HFFc6 (cell line): Measurements from ENCODE around the gene LUZP2. TPM values are rescaled to one million over a fixed set of nuclear protein-coding genes. Genes with fewer than 3 reads are reported as not detected.

Source experiments
- DNase-seq: peaks from one replicate; pipeline ENCODE4 v3.0.0-alpha.2; 2018
- H3K27ac Mint-ChIP-seq: 2 replicates; pipeline ENCODE4 v1.8.0; 2020; ENCODE audit warnings: mild to moderate bottlenecking, mixed read lengths
- H3K27me3 Mint-ChIP-seq: 2 replicates; pipeline ENCODE4 v1.8.0; 2021; ENCODE audit warnings: mild to moderate bottlenecking, moderate library complexity, mixed read lengths; ENCODE audit not compliant: insufficient read depth
- H3K36me3 Mint-ChIP-seq: 2 replicates; pipeline ENCODE4 v1.8.0; 2021; ENCODE audit warnings: low read depth, mixed read lengths
- H3K4me1 Mint-ChIP-seq: 2 replicates; pipeline ENCODE4 v1.8.0; 2020; ENCODE audit warnings: low read depth, mixed read lengths
- H3K4me3 Mint-ChIP-seq: 2 replicates; pipeline ENCODE4 v1.8.0; 2020; ENCODE audit warnings: mild to moderate bottlenecking, moderate library complexity, mixed read lengths
- H3K9me3 Mint-ChIP-seq: 2 replicates; pipeline ENCODE4 v1.8.0; 2020; ENCODE audit warnings: mild to moderate bottlenecking, mixed read lengths
- total RNA-seq, 6 experiments: library from RNA; stranded (reverse); fragmentation: NEBNext Ultra II Directional; extraction: Animal tissue kit (Norgen Biotek cat#: 25700); gene quantifications; 2 replicates in 1 of 6; 3 replicates in 5 of 6; pipeline ENCODE4 v1.2.3, GENCODE V29; 2021
- TF ChIP-seq, protein P1 (sequence below): fragments of 200-600 bp; sonication (generic); IDR thresholded peaks from 2 replicates; pipeline ENCODE4 v1.5.0; 2021; ENCODE audit warnings: antibody characterized with exemption, mild to moderate bottlenecking

Gene LUZP2
- total RNA-seq, 6 experiments from 2014 or later = not detected

DNA sequence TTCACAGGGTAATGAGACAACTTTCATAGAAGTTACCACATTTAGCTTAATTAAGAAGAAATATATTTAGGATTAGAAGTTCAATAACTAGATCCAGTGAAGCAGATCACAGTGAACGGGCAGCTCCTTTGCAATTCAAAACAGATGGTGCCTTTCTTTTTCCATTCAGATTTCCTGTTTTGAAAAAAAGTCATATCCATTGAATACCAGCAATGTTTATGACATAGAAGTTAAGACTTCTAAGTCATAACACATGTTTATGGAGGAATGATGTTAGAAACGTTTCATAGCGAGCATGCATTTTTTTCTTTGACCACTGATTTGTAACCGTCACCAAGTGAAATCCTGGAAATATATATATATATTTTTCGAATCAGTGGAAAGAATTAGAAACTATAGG, 24.7 kb downstream of the LUZP2 start:
- TF ChIP-seq, protein P1, sequence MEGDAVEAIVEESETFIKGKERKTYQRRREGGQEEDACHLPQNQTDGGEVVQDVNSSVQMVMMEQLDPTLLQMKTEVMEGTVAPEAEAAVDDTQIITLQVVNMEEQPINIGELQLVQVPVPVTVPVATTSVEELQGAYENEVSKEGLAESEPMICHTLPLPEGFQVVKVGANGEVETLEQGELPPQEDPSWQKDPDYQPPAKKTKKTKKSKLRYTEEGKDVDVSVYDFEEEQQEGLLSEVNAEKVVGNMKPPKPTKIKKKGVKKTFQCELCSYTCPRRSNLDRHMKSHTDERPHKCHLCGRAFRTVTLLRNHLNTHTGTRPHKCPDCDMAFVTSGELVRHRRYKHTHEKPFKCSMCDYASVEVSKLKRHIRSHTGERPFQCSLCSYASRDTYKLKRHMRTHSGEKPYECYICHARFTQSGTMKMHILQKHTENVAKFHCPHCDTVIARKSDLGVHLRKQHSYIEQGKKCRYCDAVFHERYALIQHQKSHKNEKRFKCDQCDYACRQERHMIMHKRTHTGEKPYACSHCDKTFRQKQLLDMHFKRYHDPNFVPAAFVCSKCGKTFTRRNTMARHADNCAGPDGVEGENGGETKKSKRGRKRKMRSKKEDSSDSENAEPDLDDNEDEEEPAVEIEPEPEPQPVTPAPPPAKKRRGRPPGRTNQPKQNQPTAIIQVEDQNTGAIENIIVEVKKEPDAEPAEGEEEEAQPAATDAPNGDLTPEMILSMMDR = no peak
- no peaks in the 10 kb centered on the region for H3K4me1 Mint-ChIP-seq
- no peaks in the 10 kb centered on the region for H3K9me3 Mint-ChIP-seq
- H3K4me3 Mint-ChIP-seq = no peak overlapping the region
- H3K27ac Mint-ChIP-seq = no peak overlapping the region
- no peak for DNase-seq
- H3K36me3 Mint-ChIP-seq = no peaks in the 10 kb centered on the region
- H3K27me3 Mint-ChIP-seq = no peaks in the 10 kb centered on the region; the same call in 1 of the 2 replicates

DNA sequence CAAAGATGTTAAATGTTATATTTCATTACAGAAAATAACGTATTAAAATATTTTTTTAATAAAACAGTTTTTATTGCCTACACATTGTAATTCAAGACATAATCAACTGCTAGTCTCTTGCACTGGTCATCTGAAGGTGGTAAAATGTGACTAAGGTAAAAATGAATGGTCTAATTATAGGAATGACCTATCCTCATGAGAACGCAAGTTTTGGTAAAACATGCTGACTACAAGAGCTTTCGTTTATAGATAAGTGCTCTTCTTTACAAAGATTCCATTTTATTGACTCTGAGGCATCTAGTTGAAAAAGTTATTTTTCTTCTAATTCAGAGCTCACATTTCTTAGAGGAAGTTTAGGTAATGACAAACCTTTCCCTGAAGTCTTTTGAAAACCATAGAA, 27.3 kb downstream of the LUZP2 start:
- Mint-ChIP-seq H3K4me1 (no peaks in the 10 kb centered on the region), H3K4me3 (no peak overlapping the region), H3K9me3 (no peaks in the 10 kb centered on the region), H3K27me3 (no peaks in the 10 kb centered on the region), H3K36me3 (no peaks in the 10 kb centered on the region), H3K27ac (no peak overlapping the region)
- no peak for DNase-seq
- TF ChIP-seq, protein P1 = no peak

DNA sequence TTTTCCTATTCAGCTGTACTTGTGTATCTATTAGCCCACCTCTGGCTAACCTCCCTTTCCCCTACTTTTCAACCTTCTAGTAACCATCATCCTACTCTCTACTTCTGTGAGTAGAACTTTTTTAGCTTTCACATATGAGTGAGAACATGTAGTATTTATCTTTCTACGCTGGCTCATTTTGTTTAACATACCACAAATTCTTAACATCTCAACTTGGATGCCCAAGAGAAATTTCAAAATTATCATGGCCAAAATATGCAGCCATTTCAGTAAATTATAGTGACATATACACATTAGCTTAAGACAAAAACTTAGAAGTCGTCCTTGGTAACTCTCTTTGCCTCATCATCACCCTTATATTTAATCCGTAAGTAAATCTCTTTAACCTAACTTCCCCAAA, 34.7 kb downstream of the LUZP2 start:
- H3K27me3 Mint-ChIP-seq = no peaks in the 10 kb centered on the region

DNA sequence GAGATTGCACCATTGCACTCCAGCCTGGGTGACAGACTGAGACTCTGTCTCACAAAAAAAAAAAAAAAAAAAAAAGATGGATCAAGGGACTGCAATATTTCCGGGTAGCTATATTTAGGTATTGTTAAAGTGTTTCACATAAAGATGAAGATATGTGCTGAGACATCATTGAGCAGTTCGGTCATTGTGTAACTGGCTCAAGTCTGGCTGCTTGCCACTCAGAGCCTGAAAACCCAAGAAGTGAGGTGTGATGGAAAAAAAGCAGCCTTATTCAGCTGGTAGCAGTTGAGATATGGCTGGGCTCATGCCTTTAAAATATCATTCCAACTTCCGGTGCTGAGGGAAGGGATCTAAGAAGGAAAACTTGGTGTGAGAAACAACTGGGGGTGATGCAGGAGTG, 46.9 kb downstream of the LUZP2 start:
- no peak overlapping the region for H3K4me3 Mint-ChIP-seq
- H3K36me3 Mint-ChIP-seq = peaks cover 3% of the 10 kb centered on the region; the same call in 1 of the 2 replicates
- H3K9me3 Mint-ChIP-seq = peaks cover 23% of the 10 kb centered on the region
- H3K27me3 Mint-ChIP-seq = no peaks in the 10 kb centered on the region
- TF ChIP-seq, protein P1 = no peak
- H3K4me1 Mint-ChIP-seq = no peaks in the 10 kb centered on the region
- no peak overlapping the region for H3K27ac Mint-ChIP-seq
- DNase-seq = no peak

More for the DNA sequence above, 34.7 kb downstream of the LUZP2 start:
- no peak for DNase-seq
- TF ChIP-seq, protein P1 = no peak
- Mint-ChIP-seq H3K27ac (no peak overlapping the region), H3K9me3 (peaks cover 12% of the 10 kb centered on the region), H3K36me3 (no peaks in the 10 kb centered on the region), H3K4me3 (no peak overlapping the region), H3K4me1 (no peaks in the 10 kb centered on the region)

DNA sequence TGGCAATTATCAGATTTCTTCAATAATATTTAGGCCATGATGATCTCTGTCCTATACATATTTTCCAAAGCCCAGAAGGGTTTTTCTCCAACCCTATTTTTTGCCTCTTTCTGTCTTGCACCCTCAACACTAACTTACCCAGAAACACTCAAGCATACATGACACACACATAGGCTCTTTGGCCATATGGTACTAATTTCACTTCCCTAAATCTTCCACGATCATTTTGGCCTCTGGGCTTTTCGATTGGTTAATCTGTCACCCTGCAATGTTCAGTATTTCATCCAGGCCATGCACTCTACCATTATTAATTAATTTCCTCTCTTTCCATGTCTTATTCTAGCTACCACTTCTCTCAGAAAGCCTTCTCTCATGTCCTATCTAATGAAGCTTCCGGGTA, 59.8 kb downstream of the LUZP2 start:
- TF ChIP-seq, protein P1 = no peak
- no peak overlapping the region for H3K4me3 Mint-ChIP-seq
- no peak for DNase-seq
- no peaks in the 10 kb centered on the region for H3K36me3 Mint-ChIP-seq
- H3K9me3 Mint-ChIP-seq = no peaks in the 10 kb centered on the region; the same call in 1 of the 2 replicates
- H3K27ac Mint-ChIP-seq = no peak overlapping the region
- no peaks in the 10 kb centered on the region for H3K4me1 Mint-ChIP-seq
- no peaks in the 10 kb centered on the region for H3K27me3 Mint-ChIP-seq

DNA sequence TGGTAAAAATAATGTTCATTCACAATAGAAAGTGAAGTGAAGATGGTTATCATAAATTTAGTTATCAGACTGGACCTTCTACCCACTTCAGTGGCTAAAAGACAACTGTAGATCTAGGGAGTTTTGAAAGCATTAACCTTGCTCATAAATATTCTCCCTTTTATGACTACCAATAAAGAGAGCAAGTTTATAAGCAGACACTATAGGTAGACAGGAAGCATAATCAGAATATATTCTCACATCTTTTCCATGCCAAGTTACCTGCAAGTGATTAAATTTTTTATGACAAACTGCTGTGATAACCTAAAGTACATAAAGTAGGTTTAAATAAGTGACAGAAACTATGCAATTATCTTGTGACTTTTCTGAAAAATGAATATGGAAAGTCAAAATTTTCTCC, 62.5 kb downstream of the LUZP2 start:
- H3K27me3 Mint-ChIP-seq = no peaks in the 10 kb centered on the region
- no peak overlapping the region for H3K4me3 Mint-ChIP-seq
- no peaks in the 10 kb centered on the region for H3K36me3 Mint-ChIP-seq
- no peaks in the 10 kb centered on the region; the same call in 1 of the 2 replicates for H3K9me3 Mint-ChIP-seq
- TF ChIP-seq, protein P1 = no peak
- no peaks in the 10 kb centered on the region for H3K4me1 Mint-ChIP-seq
- H3K27ac Mint-ChIP-seq = no peak overlapping the region
- no peak for DNase-seq
